Tibial nerve (tissue), 4 donors: ENCODE measurements around the gene IL17RE. TPM values are rescaled to one million over a fixed set of nuclear protein-coding genes. Genes with fewer than 3 reads are reported as not detected.
A peak's percentile ranks its signal among the peaks of the same experiment; 100 is the strongest.
"Not testable (repeated sequence)": the region's sequence is repeated elsewhere in the genome, so short reads cannot be mapped to it uniquely, and the experiment has no call there.

Source experiments
- DNase-seq, 2 donors: peaks; one replicate each; pipeline ENCODE4 v3.0.0-alpha.2; 2019; ENCODE audit warnings: low spot score in 2 of 2
- H3K27ac ChIP-seq, 4 donors: fragments of 200-600 bp; sonication (generic) in 3 of 4; one replicate each; pipeline ENCODE4 v1.5.1; 2017 to 2019; ENCODE audit warnings: mild to moderate bottlenecking in 1 of 4
- H3K27me3 ChIP-seq, 2 donors: fragments of 200-600 bp; sonication (generic) in 1 of 2; one replicate each; pipeline versions ENCODE4 v1.5.1 to v1.6.0; 2017 to 2019
- H3K36me3 ChIP-seq, 3 donors: fragments of 200-600 bp; sonication (generic); one replicate each; pipeline ENCODE4 v1.5.1; 2018 to 2019
- H3K4me1 ChIP-seq, 4 donors: fragments of 200-600 bp; sonication (generic) in 3 of 4; one replicate each; pipeline ENCODE4 v1.5.1; 2017 to 2019
- H3K4me3 ChIP-seq, 4 donors: fragments of 200-600 bp; sonication (generic) in 3 of 4; one replicate each; pipeline ENCODE4 v1.5.1; 2017 to 2019; ENCODE audit warnings: mild to moderate bottlenecking in 1 of 4, moderate library complexity in 1 of 4
- H3K9me3 ChIP-seq, 4 donors: fragments of 200-600 bp; sonication (generic) in 3 of 4; one replicate each; pipeline ENCODE4 v1.5.1; 2017 to 2019
- EP300 ChIP-seq, 2 donors: sonication (generic); formaldehyde crosslinking; IDR thresholded peaks; one replicate each; pipeline ENCODE4 v1.6.1; 2017; ENCODE audit warnings: antibody characterized with exemption in 2 of 2, mild to moderate bottlenecking in 1 of 2
- POLR2A ChIP-seq, 2 donors: fragments of 450-650 bp; IDR thresholded peaks; one replicate each; pipeline ENCODE4 v1.6.1; 2017; ENCODE audit warnings: antibody characterized with exemption in 2 of 2, mild to moderate bottlenecking in 2 of 2, moderate library complexity in 2 of 2
- whole genome bisulfite sequencing, 2 donors: methylation state at CpG; one replicate each; pipeline ENCODE4 v1.1.5; 2018; 5-methylcytosine and 5-hydroxymethylcytosine counted together
- total RNA-seq, 4 donors: library from RNA; depleted of rRNA; stranded (reverse); fragments of >200 nt; gene quantifications; one replicate each; pipeline ENCODE4 v1.1.0, GENCODE V29; 2016
- TF ChIP-seq, protein P1 (sequence below), 5 experiments: fragments of 200-600 bp in 3 of 5; fragments of 450-650 bp in 2 of 5; sonication (generic) in 3 of 5; IDR thresholded peaks; one replicate each; pipeline ENCODE4 v1.5.1; 2016 to 2019; ENCODE audit warnings: antibody characterized with exemption in 5 of 5, mild to moderate bottlenecking in 3 of 5, moderate library complexity in 2 of 5

The IL17RE gene
- total RNA-seq, 4 donors from 2014 or later = 0.59 to 10.1 (median 5.6) TPM

DNA sequence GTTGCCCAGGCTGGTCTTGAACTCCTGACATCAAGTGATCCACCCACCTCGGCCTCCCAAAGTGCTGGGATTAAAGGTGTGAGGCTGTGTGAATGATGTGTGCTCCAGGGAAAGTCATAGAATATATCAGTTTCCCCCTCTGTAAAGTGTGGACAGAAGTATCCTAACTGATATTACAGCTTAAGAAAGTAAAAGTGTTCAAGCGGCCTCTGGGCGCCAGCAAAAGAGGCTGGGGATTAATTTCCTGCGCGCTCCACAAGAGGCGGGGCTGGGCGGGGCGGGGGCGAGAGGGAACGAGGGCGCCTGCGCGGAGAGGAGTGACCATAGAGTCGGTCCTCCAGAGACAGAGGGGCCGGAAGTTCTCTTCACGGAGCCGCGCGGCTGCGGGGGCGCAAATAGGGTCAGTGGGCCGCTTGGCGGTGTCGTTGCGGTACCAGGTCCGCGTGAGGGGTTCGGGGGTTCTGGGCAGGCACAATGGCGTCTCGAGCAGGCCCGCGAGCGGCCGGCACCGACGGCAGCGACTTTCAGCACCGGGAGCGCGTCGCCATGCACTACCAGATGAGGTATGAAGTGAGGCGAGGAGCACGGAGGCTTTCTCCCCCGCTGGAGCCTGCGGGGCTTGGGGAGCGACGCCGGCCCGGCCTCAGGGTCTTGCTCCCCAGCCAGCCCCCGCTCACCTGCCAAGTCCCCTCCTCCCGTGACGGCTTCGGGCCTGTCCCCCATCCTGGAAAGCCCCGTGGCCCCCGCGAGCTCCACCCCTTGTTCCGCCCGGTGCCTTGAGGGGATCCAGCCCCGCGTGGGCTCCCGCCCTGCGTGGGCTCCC lies 12.2 kb upstream of the IL17RE start, which contains the start of gene JAGN1:
Gene JAGN1, plus strand, starts transcription at position 362 of the 823 bp plus-strand sequence. Its CDS starts 113 bp downstream, at position 475.
- H3K27me3 ChIP-seq = no peaks in the 10 kb centered on the region
- H3K9me3 ChIP-seq = no peaks in the 10 kb centered on the region
- peak; percentile 80 to 84 for DNase-seq
- peak within 1 kb of the TSS; percentile 80 to 98 (median 96) for H3K27ac ChIP-seq
- 0 to 1% methylated on average over 31 to 52 of the region's 62 CpGs for WGBS, 2 donors
- TF ChIP-seq, protein P1, sequence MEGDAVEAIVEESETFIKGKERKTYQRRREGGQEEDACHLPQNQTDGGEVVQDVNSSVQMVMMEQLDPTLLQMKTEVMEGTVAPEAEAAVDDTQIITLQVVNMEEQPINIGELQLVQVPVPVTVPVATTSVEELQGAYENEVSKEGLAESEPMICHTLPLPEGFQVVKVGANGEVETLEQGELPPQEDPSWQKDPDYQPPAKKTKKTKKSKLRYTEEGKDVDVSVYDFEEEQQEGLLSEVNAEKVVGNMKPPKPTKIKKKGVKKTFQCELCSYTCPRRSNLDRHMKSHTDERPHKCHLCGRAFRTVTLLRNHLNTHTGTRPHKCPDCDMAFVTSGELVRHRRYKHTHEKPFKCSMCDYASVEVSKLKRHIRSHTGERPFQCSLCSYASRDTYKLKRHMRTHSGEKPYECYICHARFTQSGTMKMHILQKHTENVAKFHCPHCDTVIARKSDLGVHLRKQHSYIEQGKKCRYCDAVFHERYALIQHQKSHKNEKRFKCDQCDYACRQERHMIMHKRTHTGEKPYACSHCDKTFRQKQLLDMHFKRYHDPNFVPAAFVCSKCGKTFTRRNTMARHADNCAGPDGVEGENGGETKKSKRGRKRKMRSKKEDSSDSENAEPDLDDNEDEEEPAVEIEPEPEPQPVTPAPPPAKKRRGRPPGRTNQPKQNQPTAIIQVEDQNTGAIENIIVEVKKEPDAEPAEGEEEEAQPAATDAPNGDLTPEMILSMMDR (IDR thresholded peaks at IDR 0.05) = peak in 1 of 5 experiments; percentile 24
- TF ChIP-seq POLR2A (IDR thresholded peaks at IDR 0.05) (peak; percentile 68 to 81), EP300 (IDR thresholded peaks at IDR 0.05) (peak in 1 of 2 donors; percentile 93)
- peaks cover 0 to 26% (median 0%) of the 10 kb centered on the region in 3 donors for H3K36me3 ChIP-seq
- peaks cover 0 to 37% (median 13%) of the 10 kb centered on the region in 4 donors for H3K4me1 ChIP-seq
- H3K4me3 ChIP-seq = peak within 1 kb of the TSS; percentile 84 to 95 (median 88)

DNA sequence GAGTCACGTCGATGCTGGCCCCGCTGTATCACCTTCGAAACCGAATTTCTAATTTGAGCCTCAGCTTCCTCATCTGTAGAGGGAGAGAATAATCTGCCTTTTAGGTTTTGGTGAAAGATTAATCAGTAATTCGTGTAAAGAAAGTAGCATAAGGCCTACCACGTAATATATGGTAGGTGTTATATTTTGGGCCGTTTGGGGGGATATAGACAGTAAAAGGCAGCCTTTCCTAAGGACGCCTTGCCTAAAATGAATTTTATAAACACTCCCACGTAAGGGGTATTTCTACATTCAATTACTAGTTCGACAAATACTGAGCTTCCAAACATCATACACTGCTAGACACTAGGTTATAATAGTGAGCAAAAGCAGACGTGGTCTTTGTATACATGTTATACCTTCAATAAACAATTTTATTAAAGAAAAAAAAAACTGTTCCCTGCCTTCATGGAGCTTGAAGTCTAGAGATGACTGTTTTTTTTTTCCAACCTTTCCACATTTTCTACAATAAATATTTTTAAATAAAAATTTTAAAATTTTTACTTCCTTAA lies 11.5 kb upstream of the IL17RE start:
- Histone ChIP-seq H3K36me3 (peaks cover 0 to 26% (median 0%) of the 10 kb centered on the region in 3 donors), H3K4me1 (peaks cover 0 to 37% (median 13%) of the 10 kb centered on the region in 4 donors), H3K9me3 (no peaks in the 10 kb centered on the region), H3K27me3 (no peaks in the 10 kb centered on the region), H3K27ac (peak overlapping the region; percentile 80 to 98 (median 96)), H3K4me3 (peak overlapping the region; percentile 84 to 95 (median 88))
- 13 to 14% methylated on average over 12 of the region's 12 CpGs for WGBS, 2 donors
- no peak for DNase-seq
- TF ChIP-seq POLR2A (IDR thresholded peaks at IDR 0.05) = no peak
- TF ChIP-seq EP300 (IDR thresholded peaks at IDR 0.05) = no peak
- TF ChIP-seq, protein P1 (IDR thresholded peaks at IDR 0.05) = no peak

DNA sequence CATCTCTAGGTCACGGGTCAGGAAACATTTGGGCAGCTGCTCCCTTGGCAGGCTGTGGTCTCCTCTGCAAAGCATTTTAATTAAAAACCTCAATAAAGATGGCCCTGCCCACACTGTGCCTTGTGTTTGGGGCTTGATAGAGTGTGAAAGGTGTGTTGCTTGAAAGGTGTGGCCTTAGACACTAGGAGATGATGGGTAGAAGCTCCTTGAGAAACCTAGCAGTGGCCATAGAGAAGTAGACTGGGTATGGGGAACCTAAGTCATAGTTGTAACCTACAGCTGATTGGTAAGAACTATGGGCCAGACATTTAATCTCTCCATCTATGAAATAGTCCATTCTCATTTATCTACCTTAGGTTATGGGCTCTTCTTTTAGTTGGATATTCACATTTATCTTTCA lies 8.9 kb upstream of the IL17RE start:
- H3K27ac ChIP-seq = peak overlapping the region in 1 of 4 donors; percentile 9
- DNase-seq = no peak
- no peak overlapping the region for H3K4me3 ChIP-seq
- whole genome bisulfite sequencing, 2 donors = 79 to 93% methylated on average over 1 of the region's 1 CpG
- no peaks in the 10 kb centered on the region for H3K9me3 ChIP-seq
- TF ChIP-seq EP300 (IDR thresholded peaks at IDR 0.05) = no peak
- TF ChIP-seq, protein P1 (IDR thresholded peaks at IDR 0.05) = no peak
- no peak for TF ChIP-seq POLR2A (IDR thresholded peaks at IDR 0.05)
- peaks cover 0 to 26% (median 0%) of the 10 kb centered on the region in 3 donors for H3K36me3 ChIP-seq
- peaks cover 0 to 48% (median 13%) of the 10 kb centered on the region in 4 donors for H3K4me1 ChIP-seq
- H3K27me3 ChIP-seq = no peaks in the 10 kb centered on the region

DNA sequence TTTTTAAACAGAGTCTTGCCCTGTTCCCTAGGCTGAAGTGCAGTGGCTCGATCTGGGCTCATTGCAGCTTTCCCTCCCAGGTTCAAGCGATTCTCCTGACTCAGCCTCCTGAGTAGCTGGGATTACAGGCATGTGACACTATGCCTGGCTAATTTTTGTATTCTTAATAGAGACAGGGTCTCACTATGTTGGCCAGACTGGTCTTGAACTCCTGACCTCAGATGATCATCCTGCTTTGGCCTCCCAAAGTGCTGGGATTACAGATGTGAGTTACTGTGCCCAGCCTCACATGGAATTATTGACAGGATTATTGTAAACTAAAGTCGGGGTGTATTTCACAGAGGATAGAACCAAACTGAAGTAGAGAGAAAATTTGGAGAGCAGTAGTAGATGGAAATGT lies 6.9 kb upstream of the IL17RE start:
- WGBS, 2 donors = 89 to 98% methylated on average over 3 of the region's 3 CpGs

DNA sequence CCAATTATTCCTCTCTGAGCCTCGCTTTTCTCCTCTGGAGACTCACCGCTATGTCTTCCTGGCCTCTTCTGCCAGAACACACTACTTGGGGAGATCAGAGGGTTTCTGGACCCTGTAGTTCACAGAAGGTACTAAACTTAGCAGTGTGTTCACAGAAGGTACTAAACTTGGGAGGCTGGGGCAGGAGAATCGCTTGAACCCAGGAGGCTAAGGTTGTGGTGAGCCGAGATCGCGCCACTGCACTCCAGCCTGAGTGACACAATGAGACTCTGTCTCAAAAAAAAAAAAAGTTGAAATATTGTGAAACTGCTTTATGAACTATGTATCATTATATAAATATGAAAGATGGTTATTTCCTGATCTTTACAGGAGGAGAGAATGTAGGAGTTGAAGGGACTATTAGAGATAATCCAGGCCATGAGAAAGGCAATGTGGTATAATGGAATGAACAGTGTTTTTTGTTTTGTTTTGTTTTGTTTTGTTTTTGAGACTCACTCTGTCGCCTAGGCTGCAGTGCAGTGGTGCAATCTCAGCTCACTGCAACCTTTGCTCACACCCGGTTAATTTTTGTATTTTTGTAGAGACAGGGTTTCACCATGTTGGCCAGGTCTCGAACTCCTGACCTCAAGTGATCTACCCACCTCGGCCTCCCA lies 5.8 kb upstream of the IL17RE start:
- H3K9me3 ChIP-seq, H3K4me3 ChIP-seq, DNase-seq, H3K27me3 ChIP-seq: not testable (repeated sequence)
- H3K4me1 ChIP-seq = peaks cover 0 to 38% (median 4%) of the 10 kb centered on the region in 4 donors
- H3K36me3 ChIP-seq = peaks cover 0 to 26% (median 0%) of the 10 kb centered on the region in 3 donors
- peak overlapping the region in 3 of 4 donors; percentile 20 to 56 (median 52) for H3K27ac ChIP-seq
- WGBS, 2 donors = 79 to 81% methylated on average over 10 of the region's 10 CpGs

More for the DNA sequence above, 6.9 kb upstream of the IL17RE start:
- Histone ChIP-seq H3K4me1 (peaks cover 0 to 48% (median 13%) of the 10 kb centered on the region in 4 donors), H3K27ac (peak overlapping the region in 1 of 4 donors; percentile 56), H3K36me3 (peaks cover 0 to 26% (median 0%) of the 10 kb centered on the region in 3 donors)
- H3K4me3 ChIP-seq, DNase-seq, H3K9me3 ChIP-seq, H3K27me3 ChIP-seq: not testable (repeated sequence)
